Breast epithelium (tissue), 4 donors: ENCODE results near the gene ACTR1A. TPM values are rescaled to one million over a fixed set of nuclear protein-coding genes. Genes with fewer than 3 reads are reported as not detected.

Source experiments
- DNase-seq, 2 donors: peaks; one replicate each; pipeline ENCODE4 v3.0.0-alpha.2; 2019; ENCODE audit warnings: low spot score in 2 of 2
- H3K27ac ChIP-seq, 2 donors: fragments of 200-600 bp; sonication (generic) in 1 of 2; one replicate each; pipeline ENCODE4 v1.5.1; 2016 to 2019; ENCODE audit warnings: mild to moderate bottlenecking in 1 of 2
- H3K27me3 ChIP-seq, 2 donors: fragments of 200-600 bp; sonication (generic) in 1 of 2; one replicate each; pipeline versions ENCODE4 v1.5.1 to v1.6.0; 2017 to 2019; ENCODE audit warnings: control low read depth in 1 of 2, mild to moderate bottlenecking in 1 of 2
- H3K36me3 ChIP-seq: fragments of 200-600 bp; one replicate; pipeline ENCODE4 v1.5.1; 2019
- H3K4me1 ChIP-seq, 2 donors: fragments of 200-600 bp; sonication (generic); one replicate each; pipeline ENCODE4 v1.5.1; 2016 to 2019; ENCODE audit warnings: control low read depth in 1 of 2
- H3K4me3 ChIP-seq, 3 donors: fragments of 200-600 bp; sonication (generic); 1 replicate in 2 of 3; 2 replicates in 1 of 3; pipeline ENCODE4 v1.5.1; 2016 to 2019; ENCODE audit warnings: mild to moderate bottlenecking in 3 of 3, moderate library complexity in 2 of 3
- H3K9me3 ChIP-seq, 2 donors: fragments of 200-600 bp; sonication (generic) in 1 of 2; one replicate each; pipeline ENCODE4 v1.5.1; 2016 to 2019; ENCODE audit warnings: control low read depth in 1 of 2
- POLR2A ChIP-seq: fragments of 450-650 bp; IDR thresholded peaks from one replicate; pipeline ENCODE4 v1.6.1; 2016; ENCODE audit warnings: antibody characterized with exemption, mild to moderate bottlenecking, moderate library complexity
- POLR2AphosphoS5 ChIP-seq, 3 donors: sonication (generic); formaldehyde crosslinking; IDR thresholded peaks; one replicate each; pipeline ENCODE4 v1.6.1; 2017; ENCODE audit warnings: antibody characterized with exemption in 3 of 3
- intact Hi-C: fragments of 100-400 bp; cut with DNase I; formaldehyde crosslinking; loops from one replicate; pipeline ENCODE4 v1.15.1; 2023; ENCODE audit warnings: low total_unique reads
- total RNA-seq, 3 donors: library from RNA; depleted of rRNA; stranded (reverse); fragments of >200 nt; gene quantifications; one replicate each; pipeline ENCODE4 v1.1.0, GENCODE V29; 2016
- TF ChIP-seq, protein P1 (sequence below), 3 donors: fragments of 450-650 bp; IDR thresholded peaks; one replicate each; pipeline ENCODE4 v1.5.1; 2016 to 2017; ENCODE audit warnings: antibody characterized with exemption in 3 of 3, mild to moderate bottlenecking in 3 of 3, moderate library complexity in 3 of 3

Gene ACTR1A
- total RNA-seq, 3 donors from 2014 or later, result 84.9 to 110 (median 92.5) TPM

DNA sequence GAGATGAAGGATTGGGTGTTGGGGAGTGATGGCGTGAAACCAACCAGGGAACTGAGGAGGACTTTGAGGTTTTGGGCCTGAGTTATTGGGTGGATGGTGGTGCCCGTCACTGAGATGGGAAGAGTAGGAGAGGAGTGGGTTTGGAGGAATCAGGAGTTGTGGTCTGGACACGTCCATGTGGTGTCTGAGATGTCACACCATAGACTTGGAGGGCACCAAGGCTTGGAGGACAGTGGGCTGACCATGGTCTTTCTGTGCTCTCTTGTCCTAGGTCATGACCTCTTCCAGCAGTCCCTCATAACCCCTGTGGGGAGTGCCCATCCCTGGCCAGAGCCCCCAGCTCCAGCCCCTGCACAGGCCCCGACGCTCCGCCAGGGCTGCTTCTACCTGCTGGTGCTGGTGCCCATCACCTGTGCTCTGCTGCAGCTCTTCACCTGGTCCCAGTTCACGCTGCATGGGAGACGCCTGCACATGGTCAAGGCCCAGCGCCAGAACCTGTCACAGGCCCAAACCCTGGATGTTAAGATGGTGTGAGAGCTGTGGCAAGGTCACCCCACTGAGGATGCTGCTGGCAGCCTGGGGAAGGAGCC lies 27.0 kb downstream of the ACTR1A start:
- Histone ChIP-seq H3K4me3 (no peak overlapping the region), H3K27me3 (no peaks in the 10 kb centered on the region), H3K4me1 (no peaks in the 10 kb centered on the region), H3K36me3 (no peaks in the 10 kb centered on the region), H3K9me3 (no peaks in the 10 kb centered on the region), H3K27ac (no peak overlapping the region)
- intact Hi-C loops, result no loop called here
- TF ChIP-seq POLR2A (no peak), POLR2AphosphoS5 (IDR thresholded peaks at IDR 0.05) (no peak)
- TF ChIP-seq, protein P1, sequence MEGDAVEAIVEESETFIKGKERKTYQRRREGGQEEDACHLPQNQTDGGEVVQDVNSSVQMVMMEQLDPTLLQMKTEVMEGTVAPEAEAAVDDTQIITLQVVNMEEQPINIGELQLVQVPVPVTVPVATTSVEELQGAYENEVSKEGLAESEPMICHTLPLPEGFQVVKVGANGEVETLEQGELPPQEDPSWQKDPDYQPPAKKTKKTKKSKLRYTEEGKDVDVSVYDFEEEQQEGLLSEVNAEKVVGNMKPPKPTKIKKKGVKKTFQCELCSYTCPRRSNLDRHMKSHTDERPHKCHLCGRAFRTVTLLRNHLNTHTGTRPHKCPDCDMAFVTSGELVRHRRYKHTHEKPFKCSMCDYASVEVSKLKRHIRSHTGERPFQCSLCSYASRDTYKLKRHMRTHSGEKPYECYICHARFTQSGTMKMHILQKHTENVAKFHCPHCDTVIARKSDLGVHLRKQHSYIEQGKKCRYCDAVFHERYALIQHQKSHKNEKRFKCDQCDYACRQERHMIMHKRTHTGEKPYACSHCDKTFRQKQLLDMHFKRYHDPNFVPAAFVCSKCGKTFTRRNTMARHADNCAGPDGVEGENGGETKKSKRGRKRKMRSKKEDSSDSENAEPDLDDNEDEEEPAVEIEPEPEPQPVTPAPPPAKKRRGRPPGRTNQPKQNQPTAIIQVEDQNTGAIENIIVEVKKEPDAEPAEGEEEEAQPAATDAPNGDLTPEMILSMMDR (IDR thresholded peaks at IDR 0.05), result no peak
- DNase-seq, result no peak

DNA sequence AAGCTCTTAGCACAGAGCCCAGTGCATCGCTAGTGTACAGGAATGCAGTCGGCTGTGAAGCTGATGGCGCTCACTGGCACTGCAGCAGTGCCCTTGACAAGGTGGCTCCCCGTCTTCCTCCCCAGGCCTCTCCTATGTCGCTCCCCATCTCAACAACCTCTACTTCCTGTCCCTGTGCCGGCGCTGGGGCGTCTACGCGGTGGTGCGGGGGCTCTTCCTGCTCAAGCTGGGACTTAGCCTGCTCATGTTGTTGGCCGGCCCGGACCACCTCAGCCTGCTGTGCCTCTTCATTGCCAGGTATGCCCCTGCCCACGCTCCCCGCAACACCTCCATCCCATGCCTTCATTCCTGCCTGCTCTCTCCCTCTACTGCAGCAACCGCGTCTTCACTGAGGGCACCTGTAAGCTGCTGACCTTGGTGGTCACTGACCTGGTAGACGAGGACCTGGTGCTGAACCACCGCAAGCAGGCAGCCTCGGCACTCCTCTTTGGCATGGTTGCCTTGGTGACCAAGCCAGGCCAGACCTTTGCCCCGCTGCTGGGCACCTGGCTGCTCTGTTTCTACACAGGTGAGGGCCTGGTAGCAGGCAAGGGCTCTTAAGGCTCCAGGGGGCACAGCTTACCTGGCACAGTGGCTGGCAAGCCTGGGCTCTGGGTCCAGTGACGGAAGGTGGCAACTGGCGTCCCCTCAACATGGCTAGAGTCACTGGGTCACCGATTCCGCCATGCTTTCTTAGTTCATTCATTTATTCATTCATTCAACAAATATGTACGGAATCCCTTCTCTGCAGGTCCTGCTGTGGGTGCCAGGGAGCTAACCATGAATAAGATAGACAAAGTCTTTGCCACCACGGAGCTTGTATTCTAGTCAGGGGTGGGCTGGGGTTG lies 28.8 kb downstream of the ACTR1A start:
- Histone ChIP-seq H3K9me3 (no peaks in the 10 kb centered on the region), H3K27ac (no peak overlapping the region), H3K4me3 (no peak overlapping the region), H3K36me3 (no peaks in the 10 kb centered on the region), H3K4me1 (no peaks in the 10 kb centered on the region), H3K27me3 (no peaks in the 10 kb centered on the region)
- intact Hi-C loops, result no loop called here
- TF ChIP-seq POLR2A, result no peak
- no peak for DNase-seq

DNA sequence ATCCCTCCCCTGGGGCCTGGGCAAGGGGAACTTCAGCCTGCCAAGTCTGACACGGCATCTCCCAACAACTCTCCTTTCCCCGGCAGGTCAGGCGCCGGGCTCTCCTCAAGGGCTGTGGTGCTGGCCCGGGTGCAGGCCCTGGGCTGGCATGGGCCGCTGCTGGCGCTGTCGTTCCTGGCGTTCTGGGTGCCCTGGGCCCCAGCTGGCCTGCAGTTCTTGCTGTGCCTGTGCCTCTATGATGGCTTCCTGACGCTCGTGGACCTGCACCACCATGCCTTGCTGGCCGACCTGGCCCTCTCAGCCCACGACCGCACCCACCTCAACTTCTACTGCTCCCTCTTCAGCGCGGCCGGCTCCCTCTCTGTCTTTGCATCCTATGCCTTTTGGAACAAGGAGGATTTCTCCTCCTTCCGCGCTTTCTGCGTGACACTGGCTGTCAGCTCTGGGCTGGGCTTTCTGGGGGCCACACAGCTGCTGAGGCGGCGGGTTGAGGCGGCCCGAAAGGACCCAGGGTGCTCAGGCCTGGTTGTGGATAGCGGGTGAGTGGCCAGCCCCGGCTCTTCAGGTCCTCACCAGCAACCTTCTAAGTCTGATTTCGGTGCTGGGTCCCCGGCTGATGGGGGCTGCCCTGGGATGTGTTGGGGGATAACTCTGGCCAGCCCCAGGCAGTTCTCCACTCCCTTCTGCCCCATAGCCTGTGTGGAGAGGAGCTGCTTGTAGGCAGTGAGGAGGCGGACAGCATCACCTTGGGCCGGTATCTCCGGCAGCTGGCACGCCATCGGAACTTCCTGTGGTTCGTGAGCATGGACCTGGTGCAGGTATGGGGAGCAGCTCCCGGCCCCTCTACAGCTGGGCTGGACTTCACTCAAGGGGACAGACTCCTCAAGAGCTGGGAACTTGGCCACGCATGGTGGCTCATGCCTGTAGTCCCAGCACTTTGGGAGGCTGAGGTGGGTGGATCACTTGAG lies 31.6 kb downstream of the ACTR1A start:
- no peaks in the 10 kb centered on the region for H3K27me3 ChIP-seq
- DNase-seq, result no peak
- H3K36me3 ChIP-seq, result no peaks in the 10 kb centered on the region
- no peaks in the 10 kb centered on the region for H3K4me1 ChIP-seq
- TF ChIP-seq POLR2A (no peak), POLR2AphosphoS5 (IDR thresholded peaks at IDR 0.05) (no peak)
- TF ChIP-seq, protein P1 (IDR thresholded peaks at IDR 0.05), result no peak
- intact Hi-C loops, result no loop called here
- no peak overlapping the region for H3K4me3 ChIP-seq
- no peaks in the 10 kb centered on the region for H3K9me3 ChIP-seq
- H3K27ac ChIP-seq, result no peak overlapping the region

DNA sequence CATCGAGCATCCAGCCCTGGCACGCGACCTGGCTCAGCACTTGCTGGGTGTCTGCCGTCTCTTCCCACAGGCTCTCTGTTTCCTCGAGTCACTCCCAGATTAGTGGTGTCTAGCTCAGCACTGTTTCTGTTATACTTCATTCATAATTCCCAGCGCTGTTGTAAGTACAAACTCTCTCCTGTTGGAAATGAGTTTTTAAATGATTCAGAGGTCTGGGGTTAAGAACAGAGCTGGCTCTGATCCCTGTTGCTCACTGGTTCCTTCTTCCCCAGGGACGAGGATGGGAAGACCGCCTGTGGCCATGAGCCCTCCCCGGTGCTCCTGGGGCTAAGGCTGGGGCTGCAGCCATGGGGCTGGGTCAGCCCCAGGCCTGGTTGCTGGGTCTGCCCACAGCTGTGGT lies 33.8 kb downstream of the ACTR1A start:
- H3K9me3 ChIP-seq, result no peaks in the 10 kb centered on the region
- H3K4me3 ChIP-seq, result no peak overlapping the region
- DNase-seq, result no peak
- no peaks in the 10 kb centered on the region for H3K36me3 ChIP-seq
- H3K27me3 ChIP-seq, result no peaks in the 10 kb centered on the region
- TF ChIP-seq POLR2A (no peak), POLR2AphosphoS5 (IDR thresholded peaks at IDR 0.05) (no peak)
- TF ChIP-seq, protein P1 (IDR thresholded peaks at IDR 0.05), result no peak
- H3K27ac ChIP-seq, result no peak overlapping the region
- H3K4me1 ChIP-seq, result no peaks in the 10 kb centered on the region
- intact Hi-C loops, result no loop called here

DNA sequence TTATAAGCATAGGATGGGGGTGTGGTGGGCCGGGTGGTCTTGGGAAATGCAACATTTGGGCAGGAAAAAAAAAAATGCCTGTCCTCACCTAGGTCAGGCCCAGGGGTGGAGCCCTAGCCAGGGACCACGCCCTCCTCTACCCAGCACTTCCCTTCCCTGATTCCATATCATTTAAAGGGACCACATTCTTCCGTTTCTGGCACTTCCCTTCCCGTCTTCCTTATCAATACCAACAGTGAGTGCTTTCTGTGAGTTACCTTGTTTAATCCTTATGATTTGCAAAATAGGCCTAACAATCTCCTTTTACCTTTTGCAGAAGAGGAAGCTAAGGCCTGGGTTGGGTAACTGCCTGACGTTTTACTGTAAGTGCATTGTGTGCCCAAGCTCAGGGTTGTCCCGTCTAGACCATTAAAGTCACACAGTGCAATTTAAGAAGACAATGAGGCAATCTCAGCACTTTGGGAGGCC lies 34.5 kb downstream of the ACTR1A start:
- TF ChIP-seq, protein P1 (IDR thresholded peaks at IDR 0.05), result no peak
- TF ChIP-seq POLR2A (no peak), POLR2AphosphoS5 (IDR thresholded peaks at IDR 0.05) (no peak)
- no peaks in the 10 kb centered on the region for H3K27me3 ChIP-seq
- intact Hi-C loops, result no loop called here
- H3K9me3 ChIP-seq, result no peaks in the 10 kb centered on the region
- no peaks in the 10 kb centered on the region for H3K36me3 ChIP-seq
- H3K27ac ChIP-seq, result no peak overlapping the region
- DNase-seq, result no peak
- no peaks in the 10 kb centered on the region for H3K4me1 ChIP-seq
- H3K4me3 ChIP-seq, result no peak overlapping the region
